ENCODE results near the gene HOXB4.

HOXB4 gene

DNA sequence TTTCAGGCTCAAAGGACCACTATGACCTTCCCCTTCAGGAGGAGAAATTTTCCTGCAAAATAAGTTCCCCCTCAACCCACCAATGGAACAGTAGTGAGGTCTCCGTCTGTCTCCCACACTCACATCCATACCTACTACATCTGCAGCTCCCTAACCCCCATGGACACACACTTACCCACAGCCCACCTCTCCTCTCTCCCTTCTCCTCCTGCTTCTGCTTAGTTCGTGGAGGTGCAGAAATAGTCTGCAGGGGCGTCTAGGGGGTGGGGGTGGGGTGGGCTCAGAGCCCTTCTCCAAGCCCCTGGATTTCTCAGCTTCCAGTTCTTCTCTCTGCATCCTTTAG, 8.9 kb downstream of the HOXB4 start:
- H3K9me3 ChIP-seq (ENCODE audit: control insufficient read depth, low read length): no peaks in the 10 kb centered on the region
- H3K4me1 ChIP-seq: no peaks in the 10 kb centered on the region
- no peaks in the 10 kb centered on the region for H3K79me2 ChIP-seq
- H3K4me2 ChIP-seq (ENCODE audit: low read length): no peak overlapping the region
- no peak overlapping the region for H3K27ac ChIP-seq
- no peaks in the 10 kb centered on the region for H3K27me3 ChIP-seq (ENCODE audit: control insufficient read depth, insufficient read depth, low read length)
- H2AFZ ChIP-seq: no peak overlapping the region
- H3K36me3 ChIP-seq (ENCODE audit: control insufficient read depth, insufficient read depth, low read length): no peaks in the 10 kb centered on the region
- no peak overlapping the region for H3K4me3 ChIP-seq (ENCODE audit: low read depth, low read length)
- H3K9ac ChIP-seq: no peak overlapping the region
- TF ChIP-seq, protein P1, sequence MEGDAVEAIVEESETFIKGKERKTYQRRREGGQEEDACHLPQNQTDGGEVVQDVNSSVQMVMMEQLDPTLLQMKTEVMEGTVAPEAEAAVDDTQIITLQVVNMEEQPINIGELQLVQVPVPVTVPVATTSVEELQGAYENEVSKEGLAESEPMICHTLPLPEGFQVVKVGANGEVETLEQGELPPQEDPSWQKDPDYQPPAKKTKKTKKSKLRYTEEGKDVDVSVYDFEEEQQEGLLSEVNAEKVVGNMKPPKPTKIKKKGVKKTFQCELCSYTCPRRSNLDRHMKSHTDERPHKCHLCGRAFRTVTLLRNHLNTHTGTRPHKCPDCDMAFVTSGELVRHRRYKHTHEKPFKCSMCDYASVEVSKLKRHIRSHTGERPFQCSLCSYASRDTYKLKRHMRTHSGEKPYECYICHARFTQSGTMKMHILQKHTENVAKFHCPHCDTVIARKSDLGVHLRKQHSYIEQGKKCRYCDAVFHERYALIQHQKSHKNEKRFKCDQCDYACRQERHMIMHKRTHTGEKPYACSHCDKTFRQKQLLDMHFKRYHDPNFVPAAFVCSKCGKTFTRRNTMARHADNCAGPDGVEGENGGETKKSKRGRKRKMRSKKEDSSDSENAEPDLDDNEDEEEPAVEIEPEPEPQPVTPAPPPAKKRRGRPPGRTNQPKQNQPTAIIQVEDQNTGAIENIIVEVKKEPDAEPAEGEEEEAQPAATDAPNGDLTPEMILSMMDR (IDR thresholded peaks at IDR 0.05): no peak

DNA sequence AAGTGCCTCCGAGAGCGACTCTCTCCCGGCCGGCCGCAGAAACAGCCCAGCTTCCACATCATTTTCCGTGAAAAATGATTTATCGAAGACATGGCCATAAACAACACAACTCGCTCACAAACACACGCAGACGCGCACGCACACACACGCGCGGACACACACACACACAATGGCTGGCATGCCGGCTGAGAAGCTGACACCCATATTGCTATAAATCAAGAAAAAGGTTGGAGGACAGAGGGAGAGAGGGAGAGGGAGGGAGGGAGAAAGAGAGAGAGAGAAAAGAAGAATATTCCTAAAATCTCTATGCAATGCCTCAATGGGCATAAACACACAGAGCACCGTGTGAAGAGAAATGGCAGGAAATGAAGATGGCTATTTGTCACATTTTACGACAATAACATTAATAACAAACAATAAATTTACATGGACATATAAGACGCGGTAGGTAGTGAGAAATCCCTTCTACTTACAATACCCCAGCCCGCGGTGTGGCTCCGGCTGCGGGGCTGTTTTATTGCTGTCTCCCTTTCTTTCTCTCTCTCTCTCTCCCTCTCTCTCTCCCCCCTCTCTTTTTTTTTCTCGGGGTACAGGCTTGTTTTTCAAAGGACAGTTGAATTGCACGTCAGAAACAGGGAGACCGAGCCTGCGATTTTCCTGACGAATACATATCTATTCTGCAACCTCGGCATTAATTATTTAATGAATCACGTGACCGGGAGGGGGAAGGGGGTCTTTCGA, 9.5 kb downstream of the HOXB4 start:
- Histone ChIP-seq H3K9ac (no peak overlapping the region), H3K27ac (no peak overlapping the region), H3K4me1 (no peaks in the 10 kb centered on the region), H3K36me3 (ENCODE audit: control insufficient read depth, insufficient read depth, low read length) (no peaks in the 10 kb centered on the region), H3K27me3 (ENCODE audit: control insufficient read depth, insufficient read depth, low read length) (no peaks in the 10 kb centered on the region), H2AFZ (no peak overlapping the region), H3K4me2 (ENCODE audit: low read length) (no peak overlapping the region), H3K79me2 (no peaks in the 10 kb centered on the region), H3K9me3 (ENCODE audit: control insufficient read depth, low read length) (no peaks in the 10 kb centered on the region), H3K4me3 (ENCODE audit: low read depth, low read length) (no peak overlapping the region)
- TF ChIP-seq, protein P1 (IDR thresholded peaks at IDR 0.05): no peak

DNA sequence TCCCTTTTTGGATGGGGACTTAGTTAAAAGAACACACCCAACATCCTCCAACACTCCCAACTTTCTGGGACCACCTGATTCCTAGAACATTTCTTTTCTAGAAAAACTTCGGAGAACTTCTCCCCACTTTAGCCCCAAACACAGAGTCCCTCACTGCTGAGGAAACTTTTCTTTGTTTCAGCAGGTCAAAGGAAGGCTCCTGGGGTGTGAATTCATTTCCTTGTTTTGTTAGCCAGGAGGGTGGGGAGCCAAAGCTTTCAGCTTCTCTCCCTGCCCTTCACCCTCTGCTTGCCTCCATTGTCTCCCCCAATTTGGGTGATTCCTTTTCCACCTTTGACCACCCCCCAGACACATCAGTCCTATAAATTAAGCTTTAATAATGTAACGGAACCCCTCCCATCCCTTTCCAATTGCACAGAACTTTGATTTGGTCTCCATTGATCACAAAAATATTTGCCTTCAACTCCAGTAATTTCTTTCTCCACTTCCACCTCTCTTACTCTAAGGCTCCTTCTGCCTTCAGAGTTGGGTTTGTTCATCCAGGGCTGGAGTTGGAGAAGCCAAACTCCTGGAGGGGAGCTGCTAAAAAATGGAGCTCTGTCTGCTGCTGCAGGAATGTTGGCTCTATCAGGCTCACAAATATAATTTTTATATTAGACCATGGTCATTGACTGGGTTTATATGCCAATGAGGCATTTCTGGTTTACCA, 10.3 kb downstream of the HOXB4 start:
- Histone ChIP-seq H3K9ac (no peak overlapping the region), H3K36me3 (ENCODE audit: control insufficient read depth, insufficient read depth, low read length) (no peaks in the 10 kb centered on the region), H2AFZ (no peak overlapping the region), H3K9me3 (ENCODE audit: control insufficient read depth, low read length) (no peaks in the 10 kb centered on the region), H3K4me2 (ENCODE audit: low read length) (no peak overlapping the region), H3K79me2 (no peaks in the 10 kb centered on the region), H3K4me1 (no peaks in the 10 kb centered on the region), H3K27ac (no peak overlapping the region), H3K4me3 (ENCODE audit: low read depth, low read length) (peak overlapping the region; percentile 3), H3K27me3 (ENCODE audit: control insufficient read depth, insufficient read depth, low read length) (no peaks in the 10 kb centered on the region)
- TF ChIP-seq, protein P1 (IDR thresholded peaks at IDR 0.05): no peak

DNA sequence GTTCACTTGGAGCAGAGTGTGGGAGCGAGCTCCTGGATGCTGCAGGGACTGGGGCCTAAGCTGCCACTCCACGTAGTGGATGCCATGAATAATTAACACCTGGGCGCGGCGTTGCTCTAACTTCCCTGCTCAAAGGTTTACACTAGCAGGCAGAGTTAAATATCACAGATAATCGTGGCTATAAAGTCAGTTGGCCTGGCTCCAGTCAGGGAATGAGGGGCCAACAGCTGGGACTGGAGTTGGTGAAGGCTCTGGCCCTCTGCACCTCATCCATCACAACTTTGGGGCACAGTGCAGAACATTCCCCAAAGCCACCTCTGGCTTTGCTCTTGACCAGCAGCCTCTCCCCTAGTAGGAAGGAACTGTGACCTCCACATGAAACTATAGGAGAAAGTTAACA, 10.9 kb downstream of the HOXB4 start:
- no peak overlapping the region for H3K9ac ChIP-seq
- no peaks in the 10 kb centered on the region for H3K79me2 ChIP-seq
- H3K4me1 ChIP-seq: no peaks in the 10 kb centered on the region
- no peak overlapping the region for H3K27ac ChIP-seq
- H3K27me3 ChIP-seq (ENCODE audit: control insufficient read depth, insufficient read depth, low read length): no peaks in the 10 kb centered on the region
- H3K9me3 ChIP-seq (ENCODE audit: control insufficient read depth, low read length): no peaks in the 10 kb centered on the region
- H3K36me3 ChIP-seq (ENCODE audit: control insufficient read depth, insufficient read depth, low read length): no peaks in the 10 kb centered on the region
- TF ChIP-seq, protein P1 (IDR thresholded peaks at IDR 0.05): no peak
- H3K4me3 ChIP-seq (ENCODE audit: low read depth, low read length): no peak overlapping the region
- H3K4me2 ChIP-seq (ENCODE audit: low read length): no peak overlapping the region
- H2AFZ ChIP-seq: no peak overlapping the region

Data from parathyroid adenoma (tissue), 2 donors.